Effector CD4-positive, alpha-beta T cell (primary cell): ENCODE measurements around the gene EIF4G3.
"Not testable (repeated sequence)": the region's sequence is repeated elsewhere in the genome, so short reads cannot be mapped to it uniquely, and the experiment has no call there.

Experiments used
- DNase-seq: peaks from one replicate; pipeline ENCODE4 v3.0.0-alpha.2; 2020

Gene EIF4G3

GRCh38 chr1:21104683-21105082 is 72.0 kb downstream of the EIF4G3 start:
- no peak for DNase-seq

GRCh38 chr1:21100481-21100921 is 76.2 kb downstream of the EIF4G3 start:
- DNase-seq = no peak

GRCh38 chr1:21099869-21100131 is 76.9 kb downstream of the EIF4G3 start:
- DNase-seq = no peak

- no peak for DNase-seq
Observed at GRCh38 chr1:21099034-21099868, 77.4 kb downstream of the EIF4G3 start.

GRCh38 chr1:21098186-21098915 is 78.3 kb downstream of the EIF4G3 start:
- DNase-seq = no peak

GRCh38 chr1:21097729-21098128 is 79.0 kb downstream of the EIF4G3 start:
- no peak for DNase-seq

- no peak for DNase-seq
Observed at GRCh38 chr1:21095976-21096375, 80.7 kb downstream of the EIF4G3 start.

GRCh38 chr1:21094282-21094681 is 82.4 kb downstream of the EIF4G3 start:
- DNase-seq = not testable (repeated sequence)

GRCh38 chr1:21093271-21093958 is 83.3 kb downstream of the EIF4G3 start:
- not testable (repeated sequence) for DNase-seq

- DNase-seq = not testable (repeated sequence)
Observed at GRCh38 chr1:21092545-21092944, 84.2 kb downstream of the EIF4G3 start.

GRCh38 chr1:21091053-21091690 is 85.5 kb downstream of the EIF4G3 start:
- DNase-seq = not testable (repeated sequence)

GRCh38 chr1:21090463-21090862 is 86.2 kb downstream of the EIF4G3 start:
- no peak for DNase-seq

GRCh38 chr1:21089731-21090130 is 87.0 kb downstream of the EIF4G3 start:
- DNase-seq = no peak

- DNase-seq = no peak
Observed at GRCh38 chr1:21089299-21089698, 87.4 kb downstream of the EIF4G3 start.

- DNase-seq = no peak
Observed at GRCh38 chr1:21084111-21084810, 92.4 kb downstream of the EIF4G3 start.

GRCh38 chr1:21082073-21082472 is 94.6 kb downstream of the EIF4G3 start:
- DNase-seq = no peak

GRCh38 chr1:21077085-21077484 is 99.6 kb downstream of the EIF4G3 start:
- no peak for DNase-seq

GRCh38 chr1:21072721-21073120 is 104.0 kb downstream of the EIF4G3 start:
- no peak for DNase-seq

GRCh38 chr1:21069549-21069948 is 107.1 kb downstream of the EIF4G3 start:
- DNase-seq = no peak

GRCh38 chr1:21068937-21069336 is 107.8 kb downstream of the EIF4G3 start:
- DNase-seq = no peak

GRCh38 chr1:21067551-21068227 is 109.0 kb downstream of the EIF4G3 start:
- no peak for DNase-seq
